Omental fat pad (tissue), 4 donors: ENCODE results near the gene PLA2G2D. TPM values are rescaled to one million over a fixed set of nuclear protein-coding genes. Genes with fewer than 3 reads are reported as not detected.

Experiments
- ATAC-seq: fragments of 150-250 bp; one replicate; pipeline ENCODE4 v1.9.1; 2016; ENCODE audit warnings: mild to moderate bottlenecking, moderate library complexity; ENCODE audit not compliant: low FRiP score
- DNase-seq: peaks from one replicate; pipeline ENCODE4 v3.0.0-alpha.2; 2019; ENCODE audit warnings: low spot score
- CTCF ChIP-seq, 3 donors: fragments of 450-650 bp; IDR thresholded peaks; one replicate each; pipeline ENCODE4 v1.5.1; 2016 to 2017; ENCODE audit warnings: antibody characterized with exemption in 3 of 3, mild to moderate bottlenecking in 3 of 3, moderate library complexity in 2 of 3
- total RNA-seq, 4 donors: library from RNA; depleted of rRNA; stranded (reverse); fragments of >200 nt; gene quantifications; one replicate each; pipeline ENCODE4 v1.1.0, GENCODE V29; 2016

The PLA2G2D gene
- total RNA-seq, 4 donors from 2014 or later = not detected

GRCh38 chr1:20100632-20101355 is 18.5 kb downstream of the PLA2G2D start:
- TF ChIP-seq CTCF (IDR thresholded peaks at IDR 0.05) = peak in 1 of 3 donors; percentile 65
- DNase-seq (no peak), ATAC-seq (peak; percentile 59)

DNA sequence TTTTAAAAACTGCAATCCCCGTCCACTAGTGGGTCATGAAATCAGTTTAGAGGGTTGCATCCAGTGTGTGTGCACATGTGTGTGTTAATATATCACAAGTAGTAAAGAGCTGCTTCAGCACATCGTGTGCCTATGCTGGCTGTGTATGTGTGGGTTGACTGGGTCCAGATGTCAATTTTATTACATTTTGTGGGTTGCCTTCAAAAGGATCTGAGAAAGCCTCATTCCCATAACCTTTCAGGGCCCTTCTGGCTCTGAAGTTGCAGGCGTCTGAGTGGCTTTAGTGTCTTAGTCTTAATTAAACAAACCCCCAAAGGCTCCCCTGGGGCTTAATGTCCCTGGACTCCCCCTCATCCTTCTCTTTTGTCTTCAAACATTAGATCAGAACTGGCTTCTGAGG is 19.8 kb downstream of the PLA2G2D start:
- DNase-seq (no peak), ATAC-seq (no peak)
- TF ChIP-seq CTCF (IDR thresholded peaks at IDR 0.05) = no peak

DNA sequence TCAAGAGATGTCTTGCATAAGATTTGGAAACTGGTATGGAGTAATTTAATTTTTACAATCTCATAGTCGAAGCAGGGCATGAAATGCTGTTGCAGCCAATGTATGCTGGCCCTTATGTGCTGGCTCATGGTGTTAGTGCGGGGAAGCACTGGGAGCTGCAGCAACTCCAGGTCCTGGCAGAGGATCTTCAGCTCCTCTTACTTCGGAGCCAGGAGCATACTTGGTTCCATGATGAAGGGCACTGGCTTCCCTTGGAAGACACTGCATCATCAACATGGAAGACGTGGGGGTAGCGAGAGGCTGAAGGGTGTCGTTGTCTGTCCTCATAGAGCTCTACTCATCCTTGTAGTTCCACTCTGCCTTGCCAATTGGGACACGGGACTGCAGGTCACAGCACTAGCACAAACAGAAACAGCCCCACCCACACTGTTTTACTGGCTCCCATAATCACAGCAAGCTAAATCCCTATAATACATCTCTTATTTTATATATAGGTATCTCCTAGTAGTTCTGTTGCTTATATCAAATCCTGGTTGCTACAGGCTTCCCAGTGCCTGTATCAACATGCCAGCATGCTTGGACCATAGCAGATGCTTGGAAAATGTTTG is 22.4 kb downstream of the PLA2G2D start:
- DNase-seq (no peak), ATAC-seq (no peak)
- no peak for TF ChIP-seq CTCF (IDR thresholded peaks at IDR 0.05)

- DNase-seq (no peak), ATAC-seq (no peak)
- TF ChIP-seq CTCF (IDR thresholded peaks at IDR 0.05) = no peak
Observed at GRCh38 chr1:20095564-20096434, 23.5 kb downstream of the PLA2G2D start.

DNA sequence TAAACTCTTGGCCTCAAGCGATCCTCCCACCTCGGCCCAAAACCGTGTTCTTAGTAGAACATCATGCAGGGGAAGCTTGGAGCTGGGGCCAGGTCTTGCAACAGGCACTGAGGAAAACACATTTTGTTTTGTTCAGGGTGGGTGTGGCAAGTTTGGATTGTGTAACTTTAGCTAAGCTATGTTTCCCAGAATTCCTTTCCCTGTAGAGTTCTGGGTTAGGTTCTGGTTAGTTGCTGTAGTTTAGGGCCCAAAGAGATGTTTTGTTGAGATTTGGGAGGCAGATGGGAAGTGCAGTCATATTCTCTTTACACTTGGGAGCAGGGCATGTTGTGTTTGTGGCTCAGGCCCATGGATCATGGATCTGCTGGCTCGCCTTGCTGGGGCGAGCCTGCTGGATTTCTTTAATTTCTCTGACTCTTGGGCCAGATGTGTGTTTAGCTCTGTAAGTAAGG is 25.4 kb downstream of the PLA2G2D start:
- no peak for TF ChIP-seq CTCF (IDR thresholded peaks at IDR 0.05)
- DNase-seq = no peak
- peak; percentile 75 for ATAC-seq

- DNase-seq (no peak), ATAC-seq (no peak)
- TF ChIP-seq CTCF (IDR thresholded peaks at IDR 0.05) = no peak
Observed at GRCh38 chr1:20093303-20093702, 26.0 kb downstream of the PLA2G2D start.
